C4-2B (cell line): ENCODE measurements around the gene ST8SIA4.

ENCODE experiments used
- ZFX ChIP-seq: fragments of 450-650 bp; IDR thresholded peaks from 2 replicates; pipeline ENCODE4 v1.6.1; 2017
- TF ChIP-seq, protein P1 (sequence below): fragments of 450-650 bp; conservative IDR thresholded peaks from 2 replicates; pipeline ENCODE4 v1.5.1; 2017; ENCODE audit warnings: mild to moderate bottlenecking

DNA sequence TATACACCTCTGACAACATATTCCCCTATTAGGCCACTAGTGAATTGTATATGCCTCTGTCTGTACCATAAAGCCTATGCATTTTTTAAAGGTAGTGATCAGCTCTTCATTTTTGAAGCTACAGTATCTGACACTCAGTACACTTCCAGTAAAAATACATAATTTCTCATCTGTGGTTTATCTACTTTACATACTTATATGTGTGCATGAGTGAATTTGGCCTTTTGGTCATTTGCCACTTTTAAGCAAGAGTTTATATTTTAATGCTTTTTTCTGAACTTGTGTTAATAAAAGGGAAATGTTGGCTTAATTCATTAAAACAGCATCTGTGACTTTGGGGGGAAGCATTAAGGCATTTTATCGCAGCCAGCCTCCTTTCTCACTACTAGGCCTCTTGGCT lies 47.8 kb downstream of the ST8SIA4 start:
- TF ChIP-seq, protein P1, sequence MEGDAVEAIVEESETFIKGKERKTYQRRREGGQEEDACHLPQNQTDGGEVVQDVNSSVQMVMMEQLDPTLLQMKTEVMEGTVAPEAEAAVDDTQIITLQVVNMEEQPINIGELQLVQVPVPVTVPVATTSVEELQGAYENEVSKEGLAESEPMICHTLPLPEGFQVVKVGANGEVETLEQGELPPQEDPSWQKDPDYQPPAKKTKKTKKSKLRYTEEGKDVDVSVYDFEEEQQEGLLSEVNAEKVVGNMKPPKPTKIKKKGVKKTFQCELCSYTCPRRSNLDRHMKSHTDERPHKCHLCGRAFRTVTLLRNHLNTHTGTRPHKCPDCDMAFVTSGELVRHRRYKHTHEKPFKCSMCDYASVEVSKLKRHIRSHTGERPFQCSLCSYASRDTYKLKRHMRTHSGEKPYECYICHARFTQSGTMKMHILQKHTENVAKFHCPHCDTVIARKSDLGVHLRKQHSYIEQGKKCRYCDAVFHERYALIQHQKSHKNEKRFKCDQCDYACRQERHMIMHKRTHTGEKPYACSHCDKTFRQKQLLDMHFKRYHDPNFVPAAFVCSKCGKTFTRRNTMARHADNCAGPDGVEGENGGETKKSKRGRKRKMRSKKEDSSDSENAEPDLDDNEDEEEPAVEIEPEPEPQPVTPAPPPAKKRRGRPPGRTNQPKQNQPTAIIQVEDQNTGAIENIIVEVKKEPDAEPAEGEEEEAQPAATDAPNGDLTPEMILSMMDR, result no peak
- no peak for TF ChIP-seq ZFX
